Daoy (cell line): Measurements from ENCODE around the gene TNS3. TPM values are rescaled to one million over a fixed set of nuclear protein-coding genes. Genes with fewer than 3 reads are reported as not detected.

ENCODE experiments used
- DNase-seq: peaks from one replicate; pipeline ENCODE4 v3.0.0-alpha.2; 2015; ENCODE audit warnings: low read depth
- total RNA-seq: library from RNA; depleted of rRNA; stranded (reverse); fragments of >200 nt; shearing (Covaris generic); gene quantifications from 2 replicates; pipeline ENCODE4 v1.2.3, GENCODE V29; 2014

Gene TNS3
- total RNA-seq, 1 experiment from 2014 or later = 58.3 TPM

- no peak for DNase-seq
Observed at GRCh38 chr7:47330561-47331178, 251.2 kb downstream of the TNS3 start.

- no peak for DNase-seq
Observed at GRCh38 chr7:47330026-47330425, 251.9 kb downstream of the TNS3 start.

GRCh38 chr7:47329320-47329926 is 252.5 kb downstream of the TNS3 start:
- no peak for DNase-seq

- DNase-seq = no peak
Observed at GRCh38 chr7:47328392-47329319, 253.3 kb downstream of the TNS3 start.

DNA sequence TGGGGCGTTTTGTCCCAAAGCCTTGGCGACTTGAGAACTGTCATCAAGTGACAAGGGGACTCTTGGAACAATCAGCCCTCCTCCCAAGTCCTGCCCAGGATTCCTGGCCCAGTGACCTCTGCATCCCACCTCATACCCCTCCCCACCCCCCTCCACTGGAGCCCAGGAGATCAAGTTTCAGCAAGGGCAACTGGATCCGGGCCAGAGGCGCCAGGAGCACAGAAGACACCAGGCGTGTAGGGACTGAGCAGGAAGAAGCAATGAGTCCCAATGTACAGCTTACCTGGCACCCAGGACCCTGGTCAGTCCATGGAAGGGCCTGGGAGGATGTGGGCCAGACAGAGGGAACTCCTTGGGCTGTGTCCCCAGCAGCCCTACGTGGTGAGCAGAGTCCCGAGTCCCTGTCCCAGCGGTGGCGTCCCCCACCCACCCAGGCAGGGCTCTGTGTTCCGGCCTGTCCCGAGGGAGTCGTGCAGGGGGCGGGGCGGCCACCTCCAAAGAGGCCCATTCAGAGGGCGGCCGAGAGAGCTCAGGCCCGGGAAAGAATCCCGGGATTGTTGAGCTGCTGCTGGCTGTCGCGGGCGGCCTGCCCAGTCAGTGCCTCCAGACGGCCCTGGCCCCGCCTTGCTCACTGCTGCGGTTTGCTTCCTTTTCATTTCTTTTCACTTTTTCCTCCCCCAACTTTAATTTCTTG is 254.1 kb downstream of the TNS3 start:
- DNase-seq = peak; percentile 90

DNA sequence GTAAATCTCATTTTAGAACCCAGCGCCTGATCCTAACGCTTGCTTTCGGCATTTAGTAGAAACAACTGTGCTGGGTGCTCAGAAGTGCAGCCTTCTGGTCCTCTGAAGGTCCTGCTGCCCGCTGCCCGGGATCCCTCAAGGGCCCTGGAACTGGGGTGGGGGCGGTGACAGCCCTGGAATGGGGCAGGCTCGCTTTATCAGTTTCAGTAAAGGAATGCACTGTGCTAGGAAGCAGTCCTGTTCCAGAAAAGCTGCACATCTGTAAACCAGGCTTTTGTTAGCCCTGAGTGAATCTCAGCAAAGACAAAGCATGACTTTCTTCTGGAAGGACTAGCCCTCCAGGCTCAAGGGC is 254.6 kb downstream of the TNS3 start:
- no peak for DNase-seq

- DNase-seq = no peak
Observed at GRCh38 chr7:47326808-47327207, 255.1 kb downstream of the TNS3 start.

DNA sequence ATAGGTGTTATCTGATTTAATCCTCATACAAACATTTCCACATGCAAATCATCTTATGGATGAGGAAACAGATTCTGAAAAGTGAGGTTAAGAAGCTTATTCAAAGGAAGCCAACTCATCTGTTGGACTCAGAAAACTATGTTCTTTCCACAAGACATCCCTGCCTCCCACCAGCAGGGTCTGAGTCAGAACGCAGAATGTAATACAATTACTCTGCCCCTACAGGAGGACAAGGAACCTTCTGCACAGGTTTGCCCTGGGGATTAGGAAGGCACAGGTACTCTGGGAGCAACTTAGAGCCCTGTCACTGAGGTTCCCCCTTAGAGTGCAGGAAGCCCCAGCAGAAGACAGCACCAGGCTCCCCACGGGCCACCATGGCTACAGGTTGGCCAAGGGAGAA is 255.7 kb downstream of the TNS3 start:
- peak; percentile 64 for DNase-seq

DNA sequence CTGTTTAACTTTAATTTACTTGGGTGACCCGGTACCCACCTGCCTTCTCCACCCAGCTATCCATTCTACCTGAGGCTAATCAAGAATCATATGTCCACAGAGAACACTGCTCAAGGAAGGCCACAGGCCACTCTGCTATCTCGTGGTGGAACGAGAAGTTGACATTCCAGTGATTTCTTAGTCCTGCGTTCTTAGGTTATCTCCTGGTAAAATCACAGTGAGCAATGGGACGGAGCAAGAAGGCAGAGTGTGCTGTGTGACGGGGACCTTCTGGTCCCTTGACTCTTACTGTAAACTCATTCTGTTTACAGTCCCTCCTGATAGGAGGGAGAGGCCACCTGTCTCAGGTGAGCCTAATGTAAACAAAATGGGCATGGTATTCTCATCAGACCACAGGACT is 256.6 kb downstream of the TNS3 start:
- no peak for DNase-seq

GRCh38 chr7:47323904-47324303 is 258.0 kb downstream of the TNS3 start:
- no peak for DNase-seq

DNA sequence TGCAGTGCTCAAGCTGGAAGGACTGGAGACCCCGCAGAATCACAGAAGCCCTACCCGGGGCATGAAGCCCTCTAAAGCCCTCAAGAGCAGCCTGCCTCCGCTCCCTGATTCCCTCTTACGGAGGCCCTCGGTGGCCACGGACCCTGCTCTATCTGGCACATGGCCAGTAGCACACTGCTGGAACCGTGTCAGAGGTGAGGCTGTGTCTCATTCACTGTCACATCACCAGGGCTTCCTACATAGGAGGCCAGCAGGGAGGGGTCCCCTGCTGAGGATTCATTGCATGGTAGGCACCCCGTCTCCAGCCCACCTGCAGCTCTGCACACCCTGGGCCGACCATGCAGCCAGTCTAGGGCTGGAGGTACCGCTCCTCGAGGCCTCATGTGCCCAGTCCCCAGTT is 259.2 kb downstream of the TNS3 start:
- no peak for DNase-seq

DNA sequence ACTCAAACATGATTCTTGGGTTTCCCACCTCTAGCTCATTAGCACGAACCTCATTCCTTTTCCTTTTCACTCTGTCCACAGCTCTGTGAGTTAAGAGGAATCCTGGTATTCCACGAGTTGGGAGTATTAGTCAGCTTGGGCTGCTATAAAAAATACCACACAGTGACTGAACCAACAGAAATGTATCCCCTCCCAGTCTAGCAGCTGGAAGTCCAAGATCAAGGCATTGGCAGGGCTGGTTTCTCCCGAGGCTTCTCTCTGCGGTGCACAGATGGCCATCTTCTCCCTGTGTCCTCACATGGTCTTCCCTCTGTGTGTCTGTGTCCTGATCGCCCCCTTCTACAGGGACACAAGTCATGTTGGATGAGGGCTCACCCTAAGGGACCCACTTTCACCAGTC is 261.6 kb downstream of the TNS3 start:
- no peak for DNase-seq

DNA sequence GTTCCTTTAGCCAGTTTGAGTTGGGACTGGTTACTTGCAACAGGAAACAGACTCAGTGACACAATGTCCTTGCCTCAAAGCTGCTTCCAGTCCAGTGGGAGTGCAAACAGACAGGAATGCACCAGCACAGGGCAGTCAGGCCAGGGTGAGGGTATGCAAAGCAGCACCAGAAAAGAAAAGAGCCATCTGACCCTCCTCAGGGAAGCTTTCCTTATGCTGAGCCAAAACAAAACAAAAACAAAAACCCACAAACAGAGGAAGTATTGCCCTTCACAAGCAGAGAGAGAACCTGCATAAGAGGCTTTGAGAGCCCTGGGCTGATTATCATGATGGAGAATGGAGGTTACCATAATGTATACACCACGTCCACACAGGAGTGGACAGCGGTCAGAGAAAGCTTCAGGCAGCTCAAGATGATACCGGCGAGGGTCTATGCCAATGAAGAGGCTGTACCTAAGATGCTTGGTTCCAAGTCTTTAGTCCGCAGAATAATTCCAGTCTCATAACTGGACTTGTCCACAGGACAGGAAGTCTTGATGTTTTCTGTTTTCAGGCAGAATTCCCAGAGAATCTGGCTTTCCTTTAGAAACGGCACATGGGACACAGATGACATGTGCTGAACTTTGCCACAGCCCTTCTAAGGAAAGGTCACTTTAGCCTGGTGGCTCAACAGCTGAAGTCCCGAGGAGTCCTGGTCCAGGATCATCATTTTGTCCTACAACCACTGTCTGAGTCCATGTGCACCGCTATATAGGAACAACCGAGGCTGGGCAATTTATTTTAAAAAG is 263.3 kb downstream of the TNS3 start:
- no peak for DNase-seq

- no peak for DNase-seq
Observed at GRCh38 chr7:47317487-47317886, 264.4 kb downstream of the TNS3 start.

- no peak for DNase-seq
Observed at GRCh38 chr7:47314728-47315607, 266.9 kb downstream of the TNS3 start.

- no peak for DNase-seq
Observed at GRCh38 chr7:47314248-47314647, 267.7 kb downstream of the TNS3 start.

DNA sequence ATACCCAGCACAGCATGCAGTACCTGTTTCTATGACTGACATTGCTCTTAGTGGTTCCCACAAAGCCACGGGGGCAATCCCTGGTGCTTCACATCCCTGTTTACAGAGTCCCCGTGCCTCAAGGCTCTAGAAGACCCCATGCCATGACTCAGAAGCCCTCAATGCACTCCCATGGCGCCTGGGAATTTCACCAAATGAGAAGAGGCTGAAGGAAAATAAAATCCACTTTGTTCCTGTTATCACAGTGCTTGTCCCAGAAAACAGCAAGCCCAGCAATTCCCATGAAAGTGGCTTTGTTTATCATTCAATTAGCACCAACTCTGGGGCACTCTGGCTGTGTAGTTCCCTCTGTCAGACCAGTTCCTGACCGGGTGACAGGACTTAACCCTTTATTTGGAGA is 268.3 kb downstream of the TNS3 start:
- no peak for DNase-seq

- no peak for DNase-seq
Observed at GRCh38 chr7:47311891-47312290, 270.0 kb downstream of the TNS3 start.

- DNase-seq = no peak
Observed at GRCh38 chr7:47310020-47310419, 271.9 kb downstream of the TNS3 start.

DNA sequence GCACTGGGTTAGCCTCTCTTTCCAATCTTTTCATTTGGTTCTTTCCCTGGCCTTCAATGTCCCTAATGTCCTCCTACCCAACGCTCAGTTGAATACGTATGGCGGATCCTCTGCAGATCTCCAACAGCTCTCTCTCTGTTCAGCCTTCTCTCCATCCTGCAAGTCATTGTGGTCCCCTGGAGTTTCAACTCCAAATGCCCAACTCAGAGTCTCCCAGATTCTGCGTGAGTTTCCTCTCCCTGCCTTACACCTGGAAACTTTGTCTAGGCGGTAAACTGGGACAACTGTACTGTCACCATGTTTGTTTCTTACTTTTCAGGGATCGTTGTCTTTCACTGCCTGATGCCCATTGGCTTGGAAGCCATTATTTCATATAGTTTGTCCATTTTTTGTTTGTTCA is 273.1 kb downstream of the TNS3 start:
- no peak for DNase-seq

DNA sequence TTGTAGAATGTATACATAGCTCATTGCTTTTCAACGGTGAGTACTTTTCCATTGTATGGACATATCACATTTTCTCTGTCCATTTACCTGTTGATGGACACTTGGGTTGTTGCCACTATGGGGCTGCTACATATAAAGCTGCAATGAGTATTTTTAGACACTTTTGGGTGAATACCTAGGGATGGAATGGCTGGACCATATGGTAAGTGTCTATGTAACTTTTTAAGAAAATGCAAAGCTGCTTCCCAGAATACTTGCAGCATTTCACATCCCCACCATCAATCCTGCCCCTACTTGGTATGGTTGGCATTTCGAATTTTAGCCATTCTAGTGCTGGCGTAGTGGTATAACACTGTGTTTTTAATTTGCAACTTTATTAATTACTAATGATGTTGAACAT is 274.6 kb downstream of the TNS3 start:
- DNase-seq = no peak
